Stimulated activated CD8-positive, alpha-beta memory T cell treated with anti-CD3 and anti-CD28 coated beads, Interleukin-7, amount 100 ng/mL, for 24 hours (primary cell): ENCODE measurements around the gene TMED7.

Experiments used
- DNase-seq: peaks from one replicate; pipeline ENCODE4 v3.0.0-alpha.2; 2020; ENCODE audit warnings: low read depth

The TMED7 gene

DNA sequence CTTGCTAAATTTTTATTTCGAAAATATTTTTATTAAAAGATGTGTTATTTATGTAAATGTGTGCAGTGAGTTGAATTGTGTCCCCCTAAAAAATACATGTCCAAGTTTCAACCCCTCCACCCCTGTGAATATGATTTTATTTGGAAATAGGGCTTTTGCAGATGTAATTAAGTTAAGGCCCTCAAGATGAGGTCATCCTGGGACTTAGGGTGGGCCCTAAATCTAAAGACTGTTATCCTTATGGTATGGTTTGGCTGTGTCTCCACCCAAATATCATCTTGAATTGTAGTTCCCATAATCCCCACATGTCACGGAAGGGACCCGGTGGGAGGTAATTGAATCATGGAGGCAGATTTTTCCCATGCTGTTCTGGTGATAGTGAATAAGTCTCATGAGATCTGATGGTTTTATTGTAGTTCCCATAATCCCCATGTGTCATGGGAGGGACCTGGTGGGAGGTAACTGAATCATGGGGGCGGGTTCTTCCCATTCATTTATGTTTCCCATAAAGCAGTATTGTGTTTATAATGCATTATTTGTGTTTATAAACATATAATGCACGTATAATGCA is 1.5 kb upstream of the TMED7 start:
- DNase-seq, result no peak

DNA sequence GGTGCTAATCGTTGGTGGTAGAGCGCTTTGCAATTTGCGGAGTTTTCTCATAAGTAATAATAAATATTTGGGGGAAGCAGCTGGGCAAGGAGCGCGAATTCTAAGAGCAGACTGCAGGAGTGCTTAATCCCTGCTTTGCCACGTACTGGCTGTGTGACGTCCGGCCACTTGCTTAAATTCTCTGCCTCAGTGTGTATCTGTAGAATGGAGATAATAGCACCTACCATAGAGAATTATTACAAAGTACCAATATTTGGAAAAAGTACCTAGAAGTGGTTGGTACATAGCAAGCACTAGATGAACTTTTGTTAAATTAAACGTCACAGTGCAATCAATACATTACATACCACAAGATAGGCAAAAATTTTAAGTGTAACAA is 598 bp upstream of the TMED7 start:
- peak; percentile 7 for DNase-seq

DNA sequence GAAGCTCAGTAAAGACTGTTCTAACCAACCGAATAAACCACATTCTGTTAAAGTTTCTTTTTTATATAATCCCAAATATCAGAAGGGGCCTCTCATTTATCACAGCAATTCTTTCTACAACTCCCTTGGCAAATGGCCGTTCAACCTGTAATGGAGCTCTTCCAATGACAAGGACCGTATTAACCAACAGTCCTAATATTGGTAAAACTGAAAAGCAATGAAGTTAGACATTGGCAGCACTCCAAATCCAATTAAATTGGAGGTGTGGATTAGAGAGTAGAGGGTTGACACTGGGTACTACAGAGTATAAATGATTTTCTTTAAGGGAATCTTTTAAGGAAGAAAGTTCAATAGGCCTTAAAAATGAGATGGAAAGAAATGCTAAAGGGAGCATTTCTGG is 842 bp downstream of the TMED7 start:
- no peak for DNase-seq

DNA sequence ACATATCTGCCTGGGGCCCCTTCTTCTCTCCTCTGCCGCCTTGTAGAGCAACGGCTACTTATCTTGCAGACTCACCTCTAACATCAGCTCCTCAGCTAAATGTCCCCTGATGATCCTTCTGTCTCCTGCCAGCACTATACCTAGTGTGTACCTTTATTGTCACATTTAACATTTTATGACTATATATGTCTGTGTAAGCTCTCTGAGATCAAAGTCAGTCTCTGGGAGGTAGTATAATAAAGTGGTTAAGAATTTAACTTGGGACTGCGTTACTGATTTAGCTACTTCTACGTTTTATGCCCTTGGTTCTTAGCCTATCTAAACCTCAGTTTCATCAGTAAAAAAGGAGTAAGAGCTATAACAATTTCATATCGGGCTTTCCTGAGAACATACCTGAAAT is 2.2 kb downstream of the TMED7 start:
- no peak for DNase-seq

DNA sequence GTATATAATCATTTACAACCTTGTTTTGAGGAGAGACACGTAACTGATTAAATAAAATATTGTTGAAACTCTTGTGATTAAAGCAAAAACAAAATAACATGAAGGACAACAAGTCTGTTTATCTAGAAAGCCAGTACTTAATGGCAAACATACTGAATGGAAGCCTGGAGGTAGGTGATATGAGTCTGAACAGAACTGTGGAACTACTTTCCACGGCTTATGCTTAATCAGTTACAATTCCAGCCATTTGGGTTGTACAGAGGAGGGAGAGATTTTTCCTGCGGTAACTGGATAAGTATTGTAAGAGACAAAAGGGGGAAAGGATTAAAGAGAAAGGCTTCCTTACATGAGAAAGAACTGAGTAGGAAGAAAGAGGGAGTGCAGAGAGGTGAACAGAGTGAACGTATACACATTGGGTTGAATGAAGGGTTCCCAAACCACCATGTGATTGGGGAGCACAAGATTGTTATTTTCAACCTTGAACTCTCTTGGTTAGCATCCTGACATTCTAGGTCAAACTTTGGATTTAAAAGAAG is 4.4 kb downstream of the TMED7 start:
- DNase-seq, result no peak

DNA sequence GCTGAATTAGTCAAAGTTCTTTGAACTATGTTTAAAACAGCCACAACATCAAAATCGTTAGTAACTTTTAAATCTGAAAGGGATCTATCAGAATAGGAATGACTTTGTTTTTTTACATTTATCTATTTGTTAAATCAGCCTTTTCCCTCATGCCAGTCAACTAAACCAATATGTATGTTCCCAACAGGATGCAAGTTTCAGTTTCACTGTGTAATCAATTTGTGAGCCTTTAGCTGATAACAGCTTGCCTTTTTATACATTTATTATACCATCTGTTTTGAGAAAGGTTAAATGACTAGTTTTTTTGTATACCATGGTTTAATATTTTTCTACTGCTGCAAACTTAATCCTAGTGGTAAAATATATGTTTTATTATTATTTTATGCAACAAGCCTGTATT is 8.9 kb downstream of the TMED7 start:
- no peak for DNase-seq

DNA sequence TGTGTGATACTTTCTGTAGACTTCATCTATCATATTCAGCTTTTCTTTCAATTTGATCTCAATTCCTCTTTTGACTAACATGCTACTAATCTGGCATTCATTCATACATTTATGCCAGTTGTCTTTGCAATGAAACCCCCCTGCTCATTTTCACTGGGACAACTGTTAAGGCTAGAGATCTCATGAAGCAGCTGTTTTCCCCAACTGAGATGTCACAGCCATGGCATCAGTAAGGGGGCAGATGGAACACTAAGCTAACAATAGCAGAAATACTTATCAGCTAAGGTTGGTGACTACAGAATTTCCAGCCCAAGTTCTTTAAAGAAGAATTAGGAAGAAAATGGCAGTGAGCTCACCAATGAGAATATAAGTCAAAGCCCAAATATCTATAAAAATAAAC is 9.4 kb downstream of the TMED7 start:
- DNase-seq, result no peak

DNA sequence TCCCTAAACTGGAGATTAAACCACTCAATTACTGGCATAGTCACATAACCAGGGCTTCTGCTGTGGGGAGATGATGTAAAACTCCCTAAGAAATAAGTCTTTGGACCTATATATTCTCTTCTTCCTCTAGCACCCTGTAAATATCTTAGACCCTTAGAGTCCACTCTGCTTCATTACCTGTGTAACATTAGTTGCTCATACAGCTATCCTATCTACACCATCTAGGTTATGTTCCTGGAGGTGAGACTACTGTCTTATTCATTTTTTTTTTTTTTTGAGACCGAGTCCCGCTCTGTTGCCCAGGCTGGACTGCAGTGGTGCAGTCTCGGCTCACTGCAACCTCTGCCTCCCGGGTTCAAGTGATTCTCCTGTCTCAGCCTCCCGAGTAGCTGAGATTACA is 14.0 kb downstream of the TMED7 start:
- DNase-seq, result no peak

DNA sequence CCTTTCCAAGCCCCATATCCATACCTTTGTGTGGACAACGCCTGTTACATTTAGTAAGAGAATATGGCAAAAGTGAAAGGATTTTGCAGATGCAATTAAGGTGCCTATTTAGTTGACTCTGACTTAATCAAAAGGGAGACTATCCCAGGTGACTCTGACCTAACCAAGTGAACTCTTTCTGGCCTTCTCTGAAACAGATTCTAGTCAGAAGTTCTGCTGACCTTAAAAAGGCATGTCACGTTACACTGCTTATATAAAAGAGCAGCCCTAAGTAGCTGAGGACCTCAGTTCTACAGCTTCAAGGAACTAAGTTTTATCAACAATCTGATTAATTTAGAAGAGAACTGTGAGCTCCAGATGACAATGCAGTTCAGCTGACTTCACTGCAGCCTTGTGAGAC is 17.9 kb downstream of the TMED7 start:
- DNase-seq, result no peak

DNA sequence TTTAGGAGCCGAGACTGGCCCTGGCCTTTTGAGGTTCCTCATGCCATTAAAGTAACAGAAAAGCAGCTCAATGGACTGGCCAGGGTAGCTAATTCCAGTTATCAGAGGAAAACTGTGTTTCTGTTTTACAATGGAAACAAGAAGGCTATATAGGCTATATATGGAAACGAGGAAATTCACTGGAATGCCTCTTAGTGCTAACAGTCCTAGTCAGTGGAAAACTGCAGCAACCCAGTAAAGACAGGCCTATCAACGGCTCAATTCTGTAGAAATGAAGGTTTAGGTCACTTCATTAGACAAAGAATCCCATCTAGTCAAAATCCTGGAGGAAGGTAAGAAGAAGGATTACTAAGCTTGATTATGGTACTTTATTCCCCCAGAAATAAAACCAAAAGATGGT is 20.4 kb downstream of the TMED7 start:
- DNase-seq, result no peak

DNA sequence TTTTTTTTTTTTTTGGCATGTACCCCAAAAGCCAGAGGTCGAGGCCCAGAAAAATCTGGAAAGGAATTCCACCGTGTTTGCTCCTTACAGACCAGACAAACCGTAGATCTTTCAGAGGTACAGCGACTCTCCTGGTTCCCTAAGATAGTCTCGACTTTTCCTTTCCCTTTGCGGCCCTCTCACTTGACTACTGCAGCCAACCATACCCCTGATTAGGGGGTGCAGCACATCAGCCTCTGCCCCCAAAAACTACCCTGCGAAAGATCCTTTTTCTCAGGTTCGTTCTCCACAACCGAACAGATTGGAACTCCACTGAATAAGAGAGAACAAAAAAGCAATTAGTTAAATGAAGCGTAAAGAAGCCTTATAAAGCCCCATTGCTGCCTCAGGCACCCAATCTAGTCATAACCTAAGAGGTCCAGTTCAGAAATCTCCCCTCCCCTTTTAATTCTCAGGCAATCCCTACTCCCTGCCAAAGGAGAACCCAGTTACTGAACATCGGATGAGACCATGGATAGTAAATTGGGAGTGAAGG is 23.2 kb downstream of the TMED7 start:
- DNase-seq, result no peak

DNA sequence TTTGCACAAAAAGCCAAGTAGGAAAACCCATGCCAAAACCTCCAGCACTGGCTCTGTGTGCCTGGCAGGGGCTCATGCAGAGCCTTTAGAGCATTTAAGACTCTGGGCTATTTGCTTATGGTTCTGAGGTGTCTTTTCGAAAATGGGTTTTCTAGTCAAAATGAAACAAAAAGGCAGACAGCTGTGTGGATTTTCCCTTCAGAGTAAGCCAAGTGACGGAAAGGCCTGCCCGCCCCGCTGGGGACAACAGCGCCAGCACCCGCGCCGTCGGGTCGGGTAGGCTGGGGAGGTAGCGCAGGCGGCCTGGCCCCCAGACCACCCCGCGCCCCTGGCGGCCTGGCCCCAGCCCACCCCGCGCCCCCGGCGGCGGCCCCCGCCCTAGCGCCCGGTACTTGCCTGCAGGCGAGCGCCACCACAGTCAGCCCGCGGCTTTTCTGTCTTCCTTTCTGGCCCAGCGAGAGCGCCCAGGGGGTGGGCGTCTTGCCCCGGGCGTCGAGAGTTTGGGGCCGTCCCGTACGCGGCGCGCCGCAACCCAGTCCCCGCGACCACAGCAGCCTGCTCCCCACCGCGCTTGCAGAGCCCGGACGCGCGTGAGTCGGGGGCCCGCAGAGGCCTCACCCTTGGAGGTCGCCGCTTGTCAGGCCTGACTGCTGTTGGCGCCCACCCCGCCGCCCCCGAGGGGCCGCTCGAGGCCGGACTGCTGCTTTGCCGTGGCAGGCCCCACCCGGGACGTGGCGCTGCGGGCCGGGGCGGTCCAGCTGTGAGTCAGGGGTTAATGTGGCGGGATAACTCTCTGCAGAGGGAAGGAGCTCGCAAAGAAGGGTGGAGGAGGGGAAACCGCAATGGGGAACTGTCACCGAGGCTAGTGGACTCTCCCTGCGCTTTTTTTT is 23.9 kb downstream of the TMED7 start, which contains the start of gene TICAM2:
TICAM2 (minus strand) TSS at position 779 of the 890 bp plus-strand sequence. CDS start 21,223 bp downstream, outside the sequence.
- peak; percentile 24 for DNase-seq

DNA sequence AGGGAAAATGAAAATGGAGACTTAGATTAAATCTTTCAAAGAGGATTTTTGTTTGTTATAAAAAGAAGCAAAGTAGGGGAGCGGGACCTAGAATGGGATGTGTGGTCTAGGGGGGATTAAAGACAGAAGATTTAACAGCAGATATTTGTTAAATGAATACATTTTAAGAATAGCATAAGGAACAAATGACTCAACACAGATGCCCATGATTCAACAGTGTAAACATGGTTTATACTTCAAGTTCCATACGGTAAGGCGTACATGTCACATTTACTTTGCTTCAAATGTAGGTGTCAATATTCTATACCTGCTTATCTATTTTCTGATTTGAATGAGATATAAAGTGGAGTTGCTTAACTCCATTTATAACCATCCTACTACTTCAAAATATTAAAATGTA is 25.1 kb downstream of the TMED7 start:
- no peak for DNase-seq

DNA sequence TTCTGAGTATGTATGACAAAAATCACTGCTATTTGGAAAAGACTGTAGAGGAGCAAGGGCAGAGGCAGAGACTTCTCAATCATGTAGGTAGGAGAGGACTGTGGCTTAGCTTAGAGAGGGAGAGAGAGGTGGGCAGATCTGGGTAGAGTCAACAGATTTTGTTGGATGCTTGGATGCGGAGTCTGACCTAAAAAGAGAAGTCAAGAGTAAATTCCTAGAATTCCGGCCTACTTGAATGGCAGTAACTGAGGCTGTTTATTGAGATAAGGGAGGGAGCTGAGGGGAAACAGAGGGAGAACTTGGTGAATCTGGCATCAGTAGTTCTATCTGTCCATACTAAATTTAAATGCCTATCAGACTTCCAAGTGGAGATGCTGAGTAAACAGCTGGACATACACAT is 25.9 kb downstream of the TMED7 start:
- DNase-seq, result no peak

DNA sequence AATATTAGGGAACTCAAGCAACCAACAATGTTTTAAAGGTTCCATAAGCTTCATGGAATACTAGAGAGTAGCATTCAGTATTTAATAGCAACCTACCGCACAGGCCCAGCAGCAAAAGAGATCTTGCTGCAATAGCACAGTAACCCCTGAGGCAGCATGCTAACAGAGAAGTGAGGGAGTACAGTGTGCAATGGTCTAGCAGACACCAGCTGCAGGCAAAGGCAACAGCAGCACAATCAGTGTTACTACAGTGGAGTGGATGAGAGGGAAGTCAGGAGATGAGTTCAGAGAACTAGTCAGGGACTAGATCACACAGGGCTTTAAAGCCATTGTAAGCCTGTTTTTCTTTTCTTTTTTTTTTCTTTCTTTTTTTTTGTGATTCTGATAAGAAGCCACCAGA is 26.3 kb downstream of the TMED7 start:
- no peak for DNase-seq

DNA sequence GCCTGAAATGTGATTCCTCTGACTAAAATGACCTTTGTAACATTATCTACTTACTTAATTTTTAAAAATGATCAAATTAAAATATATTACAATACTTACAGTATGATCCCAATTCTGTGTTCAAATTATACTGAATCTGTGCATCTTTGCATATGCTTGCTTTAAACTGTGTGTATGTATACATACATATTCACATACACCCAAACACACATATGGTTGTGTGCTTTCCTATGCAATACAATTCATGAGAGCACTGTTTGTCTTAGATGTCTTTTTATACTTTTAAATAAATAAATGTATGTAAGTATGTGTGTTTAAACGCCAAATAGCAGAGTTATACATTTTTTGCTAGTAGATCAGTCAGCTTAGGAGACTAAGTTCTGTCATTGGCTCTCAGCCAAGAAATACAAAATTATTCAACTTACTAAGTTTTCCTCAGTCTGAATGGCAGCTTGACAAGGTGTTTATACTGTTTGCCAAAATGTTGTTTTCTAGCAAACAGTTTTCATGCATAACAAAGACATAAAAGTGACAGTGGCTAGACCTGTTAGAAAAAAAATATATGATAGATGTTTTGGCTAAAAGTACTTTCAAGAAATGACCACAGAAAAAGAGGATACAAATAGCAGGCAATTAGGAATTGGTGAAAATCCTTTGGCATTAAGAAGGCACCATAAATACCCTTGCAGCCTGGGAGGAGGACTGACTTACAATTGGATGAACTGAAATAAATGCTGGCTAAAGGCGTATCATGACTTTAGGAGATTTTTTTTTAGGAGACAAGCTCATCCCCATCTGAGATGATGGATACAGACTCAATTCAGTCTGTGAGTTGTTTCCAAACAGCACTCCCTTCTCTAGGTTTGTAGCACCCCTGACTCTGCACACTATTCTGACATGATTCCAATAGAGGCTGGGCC is 31.4 kb downstream of the TMED7 start:
- no peak for DNase-seq

DNA sequence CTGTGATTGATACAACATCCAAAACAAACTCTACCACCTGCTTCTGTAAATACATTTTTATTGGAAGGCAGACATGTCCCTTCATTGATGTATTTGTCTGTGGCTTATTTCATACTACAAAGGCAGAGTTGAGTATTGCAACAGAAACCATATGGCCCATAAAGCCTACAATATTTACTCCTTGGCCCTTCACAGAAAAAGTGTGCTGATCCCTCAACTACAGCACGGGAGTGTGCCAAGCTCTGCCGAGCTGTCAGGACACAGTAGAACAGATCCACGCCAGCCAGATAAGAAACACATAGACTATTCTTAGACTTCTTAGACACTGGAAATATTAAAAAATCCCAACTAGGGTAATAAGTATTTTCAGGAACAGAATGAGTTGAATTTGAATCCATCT is 36.8 kb downstream of the TMED7 start:
- DNase-seq, result no peak

DNA sequence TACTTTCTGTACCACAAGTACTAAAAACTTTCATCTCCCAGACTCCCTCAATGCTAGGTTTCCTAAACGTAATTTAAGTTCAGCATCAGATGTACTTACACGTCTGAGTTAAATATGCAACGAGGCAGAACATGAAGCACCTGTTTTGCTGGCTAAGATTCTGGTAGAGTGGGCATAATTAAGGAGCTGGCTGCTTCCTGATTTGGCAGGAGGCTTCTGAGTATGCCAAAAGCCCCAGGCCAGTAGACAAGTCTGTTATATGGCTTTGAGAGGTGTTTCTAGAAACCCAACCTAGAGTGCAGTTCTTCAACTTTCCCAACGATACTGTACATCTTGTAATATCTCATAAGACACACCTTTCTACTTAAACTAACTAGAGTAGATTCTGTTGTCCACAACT is 37.2 kb downstream of the TMED7 start:
- DNase-seq, result no peak

DNA sequence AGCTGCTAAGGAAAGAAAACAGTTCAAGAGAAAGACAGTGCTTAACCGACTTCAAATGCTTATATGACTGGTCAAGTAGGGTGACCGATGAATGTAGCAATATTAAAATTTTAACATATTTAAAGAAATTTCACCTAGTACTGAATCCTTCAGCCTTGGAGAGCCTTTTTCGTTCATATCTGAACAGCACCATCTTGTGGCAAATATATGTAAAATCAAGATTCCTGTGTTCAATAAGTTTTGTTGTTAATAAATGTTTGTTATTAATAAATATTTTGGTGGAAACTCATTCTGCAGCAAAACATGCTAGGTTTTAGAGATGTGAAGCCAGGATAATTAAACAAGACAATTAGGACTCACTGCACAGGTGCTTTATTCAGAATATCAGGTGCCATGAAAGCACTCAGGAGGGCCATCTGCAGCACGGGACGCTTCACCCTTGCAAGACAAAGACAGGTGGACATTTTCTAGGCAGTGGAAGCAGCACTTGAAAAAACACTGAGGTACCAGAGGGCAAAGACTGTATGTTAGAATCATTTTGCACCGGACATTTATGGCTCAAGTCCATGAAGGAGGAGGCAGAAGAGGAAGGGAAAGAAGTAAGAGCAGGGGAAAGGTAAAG is 39.2 kb downstream of the TMED7 start:
- DNase-seq, result no peak

DNA sequence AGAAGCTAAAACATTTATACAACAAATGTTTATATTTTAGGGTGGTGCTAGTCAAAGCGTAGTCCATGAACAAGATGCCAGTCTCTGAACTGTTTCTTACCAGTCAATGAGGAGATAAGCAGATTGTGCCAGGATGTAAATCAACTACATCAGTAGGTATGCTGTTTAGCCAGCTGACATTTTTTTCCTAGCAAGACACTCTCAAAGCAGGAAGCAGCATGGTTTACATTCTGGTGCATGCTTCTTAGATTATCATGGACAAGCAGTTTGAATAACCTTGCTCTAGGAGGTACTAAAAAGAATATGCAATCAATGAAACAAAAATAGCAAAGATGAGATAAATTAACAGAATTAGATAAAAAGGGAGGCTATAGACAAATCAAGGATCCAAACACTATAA is 40.6 kb downstream of the TMED7 start:
- no peak for DNase-seq

DNA sequence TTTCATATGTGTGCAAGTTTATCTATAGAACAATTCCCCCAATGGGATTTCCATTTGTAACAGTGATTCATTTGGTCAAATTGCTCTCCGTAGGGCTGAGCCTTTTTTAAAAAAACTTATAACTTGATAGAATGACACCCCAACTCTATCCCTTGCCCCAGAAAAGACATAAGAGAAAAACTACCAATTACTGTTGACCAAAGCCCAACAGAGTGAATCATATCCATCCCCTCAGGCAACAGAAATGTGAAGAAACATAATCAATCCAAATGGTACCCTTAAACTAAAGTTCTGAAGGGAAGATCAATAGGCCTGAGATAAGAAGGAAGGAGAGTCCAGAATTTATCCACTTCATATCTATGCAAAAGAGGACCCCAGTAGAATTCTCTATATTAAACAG is 41.3 kb downstream of the TMED7 start:
- no peak for DNase-seq

DNA sequence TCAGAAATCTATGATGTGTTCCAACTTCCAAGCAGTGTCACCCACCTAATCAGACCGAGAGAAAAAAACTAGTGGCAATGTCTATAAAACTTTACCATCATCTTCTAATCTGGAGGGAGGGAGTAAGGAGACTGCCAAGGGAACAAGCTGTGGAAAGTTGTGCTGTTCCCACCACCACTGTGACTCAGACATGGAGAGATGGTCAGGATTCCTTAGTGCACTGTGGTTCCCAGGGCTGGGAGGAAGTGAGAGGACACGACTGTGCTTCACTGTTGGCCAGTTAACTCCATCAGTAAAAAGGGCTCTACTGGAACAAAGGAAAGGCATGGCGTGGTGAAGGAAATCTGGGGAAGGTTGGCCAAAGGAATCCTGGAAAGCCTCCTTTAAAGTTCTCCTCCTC is 42.4 kb downstream of the TMED7 start:
- DNase-seq, result no peak
